B cell (primary cell): Measurements from ENCODE around the gene RRP1. TPM values are rescaled to one million over a fixed set of nuclear protein-coding genes. Genes with fewer than 3 reads are reported as not detected.

Experiments used
- ATAC-seq: fragments of 200-7000 bp; cut with Tn5 transposase; one replicate; pipeline ENCODE4 v1.10.0; 2021; ENCODE audit warnings: low read depth, mild to moderate bottlenecking, moderate number of reproducible peaks, moderate library complexity
- CTCF ChIA-PET: fragments of 350-600 bp; sonication (Branson Sonifier 250); formaldehyde crosslinking; loops from one replicate; lab custom pipeline; 2021; ENCODE audit warnings: antibody characterized with exemption, inconsistent platforms; lab: Charles Lee
- POLR2A ChIA-PET: fragments of 350-600 bp; sonication (Branson Sonifier 250); formaldehyde crosslinking; loops from one replicate; lab custom pipeline; 2021; ENCODE audit warnings: antibody characterized with exemption; lab: Charles Lee
- DNase-seq: peaks from one replicate; pipeline ENCODE4 v3.0.0; 2013
- H2AFZ ChIP-seq: 2 replicates; pipeline ENCODE4 v1.6.1; 2012; ENCODE audit warnings: mild to moderate bottlenecking, low read depth, low read length; ENCODE audit not compliant: insufficient read depth, poor library complexity, severe bottlenecking
- H3K27ac ChIP-seq, 2 donors: 1 replicate in 1 of 2; 2 replicates in 1 of 2; pipeline ENCODE4 v1.5.1; 2012 to 2013; ENCODE audit warnings: low read length in 2 of 2, mild to moderate bottlenecking in 2 of 2, moderate library complexity in 1 of 2
- H3K27me3 ChIP-seq, 4 experiments: fragments of 200-600 bp in 1 of 4; sonication (generic) in 1 of 4; replicated peaks in 1 of 4; 1 replicate in 2 of 4; 2 replicates in 2 of 4; pipeline versions ENCODE4 v1.6.1 to v1.7.0; 2013 to 2016; ENCODE audit warnings: low read length in 3 of 4, mild to moderate bottlenecking in 2 of 4, mixed read lengths in 1 of 4, moderate library complexity in 1 of 4; ENCODE audit not compliant: insufficient read depth in 4 of 4, control insufficient read depth in 3 of 4; ENCODE audit errors: control extremely low read depth in 1 of 4
- H3K36me3 ChIP-seq, 2 experiments: replicated peaks in 1 of 2; 1 replicate in 1 of 2; 2 replicates in 1 of 2; pipeline versions ENCODE4 v1.6.1 to v1.7.1; 2013; ENCODE audit warnings: low read length in 1 of 2; ENCODE audit not compliant: insufficient read depth in 2 of 2, control insufficient read depth in 1 of 2; ENCODE audit errors: control extremely low read depth in 1 of 2, extremely low read depth in 1 of 2
- H3K4me1 ChIP-seq, 2 donors: fragments of 200-600 bp in 1 of 2; sonication (generic) in 1 of 2; 1 replicate in 1 of 2; 2 replicates in 1 of 2; pipeline versions ENCODE4 v1.5.1 to v1.6.1; 2013 to 2017; ENCODE audit warnings: low read length in 2 of 2; ENCODE audit not compliant: control insufficient read depth in 2 of 2, insufficient read depth in 2 of 2
- H3K4me2 ChIP-seq: replicated peaks from 2 replicates; pipeline ENCODE3; 2012; ENCODE audit warnings: mild to moderate bottlenecking, low read depth, low read length; ENCODE audit not compliant: poor library complexity, severe bottlenecking
- H3K4me3 ChIP-seq, 5 experiments: fragments of 200-600 bp in 1 of 5; sonication (generic) in 1 of 5; 1 replicate in 3 of 5; 2 replicates in 2 of 5; pipeline versions ENCODE4 v1.5.1 to v1.7.0; 2011 to 2016; ENCODE audit warnings: low read length in 4 of 5, mild to moderate bottlenecking in 4 of 5, low read depth in 2 of 5, control low read depth in 1 of 5, moderate library complexity in 1 of 5; ENCODE audit not compliant: insufficient read depth in 1 of 5; ENCODE audit errors: control extremely low read depth in 1 of 5, extremely low read depth in 1 of 5
- H3K79me2 ChIP-seq: fragments of 200-600 bp; sonication (generic); one replicate; pipeline ENCODE4 v1.6.0; 2016; ENCODE audit warnings: low read length; ENCODE audit not compliant: control insufficient read depth, insufficient read depth
- H3K9ac ChIP-seq: fragments of 200-600 bp; sonication (generic); 2 replicates; pipeline ENCODE4 v1.6.1; 2017; ENCODE audit warnings: mild to moderate bottlenecking, low read length, moderate library complexity
- H3K9me3 ChIP-seq, 3 donors: one replicate each; pipeline versions ENCODE4 v1.6.1 to v1.7.1; 2013; ENCODE audit warnings: low read length in 2 of 3; ENCODE audit not compliant: control insufficient read depth in 2 of 3, insufficient read depth in 1 of 3; ENCODE audit errors: control extremely low read depth in 1 of 3
- H4K20me1 ChIP-seq: 2 replicates; pipeline ENCODE4 v1.6.0; 2012; ENCODE audit warnings: mild to moderate bottlenecking, low read length; ENCODE audit not compliant: insufficient read depth, control insufficient read depth, poor library complexity, severe bottlenecking
- H3K27ac Mint-ChIP-seq: one replicate; pipeline ENCODE4 v1.8.0; 2021; ENCODE audit warnings: mixed read lengths
- H3K27me3 Mint-ChIP-seq: one replicate; pipeline ENCODE4 v1.8.0; 2021; ENCODE audit warnings: mixed read lengths
- H3K4me1 Mint-ChIP-seq: one replicate; pipeline ENCODE4 v1.8.0; 2021; ENCODE audit warnings: mixed read lengths
- H3K4me3 Mint-ChIP-seq: one replicate; pipeline ENCODE4 v1.8.0; 2021; ENCODE audit warnings: mixed read lengths
- H3K9me3 Mint-ChIP-seq: one replicate; pipeline ENCODE4 v1.8.0; 2022; ENCODE audit warnings: mixed read lengths; ENCODE audit not compliant: insufficient read depth
- CTCF ChIP-seq: fragments of 200-600 bp; IDR thresholded peaks from one replicate; pipeline ENCODE4 v1.8.0; 2022; ENCODE audit warnings: antibody characterized with exemption, mild to moderate bottlenecking
- EZH2 ChIP-seq: IDR thresholded peaks from 2 replicates; pipeline ENCODE4 v1.6.1; 2012; ENCODE audit warnings: borderline replicate concordance, low read depth, mild to moderate bottlenecking, moderate library complexity, low read length; ENCODE audit not compliant: insufficient read depth, poor library complexity, severe bottlenecking
- WGBS: methylation state at CpG from one replicate; pipeline ENCODE4 v1.1.5; 2013; ENCODE audit warnings: missing lambda C conversion rate; ENCODE audit not compliant: insufficient coverage; 5-methylcytosine and 5-hydroxymethylcytosine counted together
- intact Hi-C: fragments of 100-400 bp; cut with micrococcal nuclease; formaldehyde crosslinking; loops from one replicate; pipeline ENCODE4 v1.10.0; 2022
- polyA plus RNA-seq: library from polyadenylated mRNA; depleted of rRNA; stranded (reverse); fragments of >200 nt; gene quantifications from 2 replicates; pipeline ENCODE4 v1.2.3, GENCODE V29; 2012
- total RNA-seq, 2 donors: library from RNA; stranded (reverse); fragments of 120-200 nt in 1 of 2; gene quantifications; 1 replicate in 1 of 2; 2 replicates in 1 of 2; pipeline versions ENCODE4 v1.2.3 to v1.2.4, GENCODE V29; 2013 to 2022

The RRP1 gene
- total and polyA plus RNA-seq, 2 donors (not counting 1 experiment from before 2014, with no cell fraction given), result 9.6 to 27.8 TPM

DNA sequence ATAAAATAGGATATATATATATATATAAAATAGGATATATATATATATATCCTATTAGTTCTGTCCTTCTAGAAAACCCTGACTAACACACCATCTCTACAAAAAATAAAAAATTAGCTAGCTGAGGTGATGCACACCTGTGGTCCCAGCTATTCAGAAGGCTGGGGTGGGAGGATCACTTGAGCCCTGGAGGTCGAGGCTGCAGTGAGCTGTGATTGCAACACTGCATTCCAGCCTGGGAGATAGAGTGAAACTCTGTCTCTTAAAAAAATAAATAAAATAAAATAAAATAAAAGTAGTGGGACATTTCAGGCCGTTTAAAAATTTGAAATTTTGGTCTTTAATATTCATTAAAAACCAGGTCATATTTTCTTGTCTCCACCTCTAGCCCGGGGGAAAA is 4.2 kb upstream of the RRP1 start:
- POLR2A ChIA-PET, result interaction anchor here (0.7 kb wide), 1 partner anchor 570 kb away, joined by 3 read pairs; no protein-coding TSS in a partner anchor
- no peak overlapping the region for H3K4me3 ChIP-seq
- 86% methylated on average over 1 of the region's 3 CpGs for WGBS
- Mint-ChIP-seq H3K4me3 (no peak overlapping the region), H3K9me3 (no peaks in the 10 kb centered on the region), H3K4me1 (peaks cover 5% of the 10 kb centered on the region), H3K27ac (no peak overlapping the region), H3K27me3 (no peaks in the 10 kb centered on the region)
- peaks cover 6% of the 10 kb centered on the region for H4K20me1 ChIP-seq
- CTCF ChIA-PET, result no interaction called here
- H3K9ac ChIP-seq, result no peak overlapping the region
- H3K4me2 ChIP-seq, result no peak overlapping the region
- no peak overlapping the region for H3K27ac ChIP-seq
- H3K79me2 ChIP-seq, result peaks cover 12% of the 10 kb centered on the region
- H2AFZ ChIP-seq, result no peak overlapping the region
- no peak for ATAC-seq
- intact Hi-C loops, result loop anchor here (5.0 kb wide), 1 partner anchor 1017 kb away; the partner anchor contains the start of gene UBE2G2
- no peaks in the 10 kb centered on the region for H3K27me3 ChIP-seq
- H3K4me1 ChIP-seq, result peaks cover 3 to 10% of the 10 kb centered on the region in 2 donors
- no peak for DNase-seq
- TF ChIP-seq EZH2 (no peak), CTCF (no peak)
- H3K9me3 ChIP-seq, result no peaks in the 10 kb centered on the region
- no peaks in the 10 kb centered on the region for H3K36me3 ChIP-seq

DNA sequence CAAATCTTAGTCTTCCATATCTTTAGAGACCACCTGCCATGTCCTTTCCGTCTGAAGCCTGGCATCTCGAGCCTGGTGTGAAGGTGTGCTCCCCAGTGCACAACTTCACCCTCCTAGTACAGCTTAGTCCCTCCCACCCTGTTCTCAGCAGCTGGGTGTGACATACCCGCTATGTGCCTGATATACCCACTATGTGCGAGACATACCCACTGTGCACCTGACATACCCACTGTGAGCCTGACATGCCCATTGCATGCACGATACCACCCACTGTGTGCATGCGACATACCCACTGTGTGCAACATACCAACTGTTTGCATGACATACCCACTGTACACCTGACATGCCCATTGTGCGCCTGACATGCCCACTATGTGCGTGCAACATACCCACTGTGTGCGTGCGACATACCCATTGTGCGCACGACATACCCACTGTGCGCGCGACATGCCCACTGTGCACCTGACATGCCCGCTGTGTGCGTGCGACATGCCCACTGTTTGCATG is 3.0 kb upstream of the RRP1 start:
- H3K4me1 ChIP-seq, result peaks cover 9 to 21% of the 10 kb centered on the region in 2 donors
- H3K9me3 Mint-ChIP-seq, result no peaks in the 10 kb centered on the region
- POLR2A ChIA-PET, result no interaction called here

More for the DNA sequence above, 3.0 kb upstream of the RRP1 start:
- no peak for TF ChIP-seq CTCF
- DNase-seq (no peak), ATAC-seq (no peak)
- H3K4me3 Mint-ChIP-seq, result peak overlapping the region; percentile 29
- peak overlapping the region; percentile 64 for H3K27ac Mint-ChIP-seq
- peaks cover 25% of the 10 kb centered on the region for H3K79me2 ChIP-seq
- H3K36me3 ChIP-seq, result no peaks in the 10 kb centered on the region
- WGBS, result 88% methylated on average over 18 of the region's 18 CpGs
- no peak overlapping the region for H2AFZ ChIP-seq
- no peak overlapping the region for H3K27ac ChIP-seq
- no peak overlapping the region for H3K9ac ChIP-seq
- H3K4me3 ChIP-seq, result no peak overlapping the region
- H3K27me3 ChIP-seq, result no peaks in the 10 kb centered on the region
- H3K9me3 ChIP-seq, result no peaks in the 10 kb centered on the region
- intact Hi-C loops, result loop anchor here (5.0 kb wide), 1 partner anchor 1016 kb away; the partner anchor contains the start of gene UBE2G2
- peaks cover 10% of the 10 kb centered on the region for H3K4me1 Mint-ChIP-seq
- H3K27me3 Mint-ChIP-seq, result no peaks in the 10 kb centered on the region
- peaks cover 18% of the 10 kb centered on the region for H4K20me1 ChIP-seq
- no peak overlapping the region for H3K4me2 ChIP-seq
- CTCF ChIA-PET, result no interaction called here
